Measurements from ENCODE around the gene LRRC26.

Gene LRRC26

GRCh38 chr9:137180491-137180890, 10.6 kb upstream of the LRRC26 start:
- Mint-ChIP-seq H3K27ac (no peak overlapping the region), H3K4me3 (no peak overlapping the region), H3K27me3 (no peaks in the 10 kb centered on the region), H3K36me3 (ENCODE audit: low read depth) (peaks cover 10% of the 10 kb centered on the region), H3K9me3 (no peaks in the 10 kb centered on the region), H3K4me1 (no peaks in the 10 kb centered on the region)
- ATAC-seq (no peak), DNase-seq (no peak)

DNA sequence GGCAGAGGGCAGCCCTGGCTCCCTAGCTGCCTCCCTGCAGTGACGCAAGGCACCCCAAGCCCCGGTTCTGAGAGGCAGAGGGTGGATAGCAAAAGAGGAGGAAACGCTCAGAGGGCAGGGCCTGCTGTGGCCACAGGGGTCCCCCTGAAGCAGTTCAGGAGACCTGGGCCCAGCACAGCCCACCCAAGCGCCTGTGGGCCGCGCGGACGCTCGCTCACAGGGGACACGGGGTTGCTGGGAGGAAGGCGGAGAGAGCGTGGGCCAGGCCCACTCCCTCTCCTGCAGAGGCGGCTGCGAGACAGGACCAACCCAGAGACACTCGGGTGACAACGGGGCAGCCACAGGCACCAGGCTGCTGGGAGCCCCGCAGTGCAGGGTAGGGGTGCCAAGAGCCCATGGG, 9.9 kb upstream of the LRRC26 start:
- H3K36me3 Mint-ChIP-seq (ENCODE audit: low read depth): peaks cover 10% of the 10 kb centered on the region
- ATAC-seq (no peak), DNase-seq (no peak)
- H3K27ac Mint-ChIP-seq: no peak overlapping the region
- H3K4me1 Mint-ChIP-seq: no peaks in the 10 kb centered on the region
- no peaks in the 10 kb centered on the region for H3K9me3 Mint-ChIP-seq
- H3K27me3 Mint-ChIP-seq: no peaks in the 10 kb centered on the region
- H3K4me3 Mint-ChIP-seq: no peak overlapping the region

DNA sequence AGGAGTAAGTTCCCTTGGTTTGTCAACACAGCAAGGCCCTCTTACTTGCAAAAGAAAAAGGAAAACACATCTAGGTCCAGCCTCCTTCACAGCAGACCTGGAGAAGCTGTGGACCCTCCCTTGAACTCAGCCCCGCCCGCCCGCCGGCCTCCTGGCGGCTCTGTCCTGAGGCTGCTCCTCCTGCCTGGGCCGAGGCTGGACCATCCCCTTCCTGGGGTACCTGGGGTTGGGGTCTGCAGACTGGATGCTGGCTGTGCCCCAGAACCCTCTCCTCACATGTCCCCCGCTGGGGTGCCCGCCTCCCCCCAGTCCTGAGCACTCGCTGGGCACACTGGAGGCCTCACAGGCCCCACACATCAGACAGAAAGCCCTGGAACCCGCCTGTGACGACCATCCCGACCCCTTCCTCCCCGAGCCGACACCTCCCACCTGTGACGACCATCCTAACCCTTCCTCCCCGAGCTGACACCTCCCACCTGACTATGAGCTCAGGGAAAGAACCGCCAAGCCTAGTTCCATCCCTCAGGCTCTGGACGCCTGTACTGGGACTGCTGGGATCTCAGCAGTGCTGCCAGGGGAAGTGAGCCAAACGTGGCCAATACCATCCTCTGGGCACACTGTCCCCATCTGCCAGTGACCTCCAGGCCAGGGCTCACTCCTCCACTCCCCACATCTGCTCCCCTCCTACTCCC, 9.2 kb upstream of the LRRC26 start:
- Mint-ChIP-seq H3K4me3 (no peak overlapping the region), H3K4me1 (no peaks in the 10 kb centered on the region), H3K27me3 (no peaks in the 10 kb centered on the region), H3K27ac (no peak overlapping the region), H3K36me3 (ENCODE audit: low read depth) (peaks cover 10% of the 10 kb centered on the region), H3K9me3 (no peaks in the 10 kb centered on the region)
- no peak for DNase-seq
- ATAC-seq: no peak

GRCh38 chr9:137178201-137178938, 8.5 kb upstream of the LRRC26 start:
- ATAC-seq: no peak
- DNase-seq: no peak
- no peaks in the 10 kb centered on the region for H3K4me1 Mint-ChIP-seq
- no peaks in the 10 kb centered on the region for H3K9me3 Mint-ChIP-seq
- H3K27me3 Mint-ChIP-seq: no peaks in the 10 kb centered on the region
- H3K27ac Mint-ChIP-seq: no peak overlapping the region
- no peak overlapping the region for H3K4me3 Mint-ChIP-seq
- H3K36me3 Mint-ChIP-seq (ENCODE audit: low read depth): peaks cover 9% of the 10 kb centered on the region

- no peak for ATAC-seq
- no peak for DNase-seq
- Mint-ChIP-seq H3K9me3 (no peaks in the 10 kb centered on the region), H3K4me3 (no peak overlapping the region), H3K27me3 (no peaks in the 10 kb centered on the region), H3K36me3 (ENCODE audit: low read depth) (peaks cover 2% of the 10 kb centered on the region), H3K27ac (no peak overlapping the region), H3K4me1 (no peaks in the 10 kb centered on the region)
These were observed 6.7 kb upstream of the LRRC26 start for GRCh38 chr9:137176302-137177182.

GRCh38 chr9:137175345-137175961, 5.6 kb upstream of the LRRC26 start:
- Mint-ChIP-seq H3K27ac (no peak overlapping the region), H3K9me3 (no peaks in the 10 kb centered on the region), H3K4me3 (no peak overlapping the region), H3K27me3 (peaks cover 2% of the 10 kb centered on the region), H3K4me1 (no peaks in the 10 kb centered on the region), H3K36me3 (ENCODE audit: low read depth) (peaks cover 2% of the 10 kb centered on the region)
- ATAC-seq: no peak
- DNase-seq: no peak

DNA sequence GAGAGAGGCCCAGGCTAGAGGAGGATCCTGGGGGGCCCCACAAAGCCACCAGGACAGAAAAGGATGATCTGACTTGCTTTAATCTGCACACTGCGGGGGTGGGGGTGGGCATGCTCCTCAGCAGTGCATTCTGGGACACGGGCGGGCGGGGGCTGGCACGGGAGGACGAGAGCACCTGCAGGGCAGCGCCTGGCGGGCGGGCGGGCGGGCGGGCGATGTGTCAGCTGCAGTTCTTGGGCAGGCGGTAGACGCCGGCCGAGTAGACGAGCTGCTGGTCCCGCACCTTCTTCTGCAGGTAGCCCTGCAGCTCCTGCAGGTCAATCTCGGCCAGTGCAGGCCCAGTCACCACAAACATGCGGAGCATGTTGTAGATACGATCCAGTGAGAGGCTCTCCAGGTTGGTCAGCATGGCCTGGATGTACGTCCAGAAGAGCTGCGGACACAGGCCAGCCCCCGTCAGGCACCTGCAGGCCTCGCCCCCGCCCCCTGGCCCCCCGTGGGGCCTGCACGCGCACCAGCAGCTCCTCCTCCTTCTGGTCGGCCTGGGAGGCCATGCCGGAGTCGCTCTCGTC, 5.0 kb upstream of the LRRC26 start:
- Mint-ChIP-seq H3K27me3 (peaks cover 7% of the 10 kb centered on the region), H3K4me1 (no peaks in the 10 kb centered on the region), H3K9me3 (no peaks in the 10 kb centered on the region), H3K4me3 (no peak overlapping the region), H3K27ac (no peak overlapping the region), H3K36me3 (ENCODE audit: low read depth) (peaks cover 2% of the 10 kb centered on the region)
- DNase-seq: no peak
- ATAC-seq: peak; percentile 9

GRCh38 chr9:137173796-137174664, 4.2 kb upstream of the LRRC26 start:
- H3K9me3 Mint-ChIP-seq: no peaks in the 10 kb centered on the region

DNA sequence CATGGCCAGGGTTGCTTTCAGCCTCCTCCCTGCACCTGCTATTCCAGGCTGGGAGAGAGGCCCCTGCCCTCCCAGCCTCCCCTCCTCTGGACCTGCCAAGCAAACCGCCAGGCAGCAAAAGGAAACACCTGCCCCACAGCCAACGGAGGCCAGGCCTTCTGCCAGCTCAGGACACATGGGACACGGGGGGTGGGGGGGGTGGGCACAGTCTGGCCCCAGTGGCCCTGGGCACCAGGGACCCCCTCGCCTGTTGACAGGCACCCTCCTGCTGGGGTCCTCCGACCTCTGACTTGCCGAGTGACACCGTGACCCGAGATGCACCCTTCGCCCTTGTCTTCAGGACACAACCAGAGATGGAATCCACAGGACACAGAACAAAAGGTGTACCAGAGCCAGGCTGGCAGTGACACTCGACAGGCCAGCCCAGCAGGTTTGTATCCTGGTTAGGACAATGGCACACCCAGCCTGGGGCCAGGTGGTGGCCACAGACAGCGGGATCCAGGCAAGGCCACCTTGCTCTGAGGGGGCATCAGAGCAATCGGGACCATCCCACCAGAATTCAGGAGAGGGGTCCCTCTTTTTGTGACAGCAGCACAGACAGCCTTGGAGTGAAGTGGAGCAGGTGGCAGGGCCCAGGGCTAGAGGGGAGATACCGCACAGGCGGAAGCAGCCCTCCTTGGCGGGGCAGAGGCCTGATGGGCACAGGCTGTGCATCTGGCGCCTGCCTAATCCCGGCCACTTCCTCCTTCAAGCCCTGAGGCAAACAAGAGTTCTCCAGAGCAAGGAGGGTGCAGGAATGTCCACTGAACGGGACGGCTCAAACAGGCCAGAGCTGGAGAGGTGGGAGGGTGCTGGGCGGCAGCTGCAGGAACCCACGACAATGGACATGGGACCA, 3.3 kb upstream of the LRRC26 start:
- H3K27ac Mint-ChIP-seq: no peak overlapping the region
- H3K4me3 Mint-ChIP-seq: no peak overlapping the region
- no peak for ATAC-seq
- H3K36me3 Mint-ChIP-seq (ENCODE audit: low read depth): no peaks in the 10 kb centered on the region
- H3K9me3 Mint-ChIP-seq: no peaks in the 10 kb centered on the region
- DNase-seq: no peak
- H3K27me3 Mint-ChIP-seq: peaks cover 11% of the 10 kb centered on the region
- H3K4me1 Mint-ChIP-seq: no peaks in the 10 kb centered on the region

More at GRCh38 chr9:137173796-137174664, 4.2 kb upstream of the LRRC26 start:
- no peak overlapping the region for H3K27ac Mint-ChIP-seq
- H3K4me1 Mint-ChIP-seq: no peaks in the 10 kb centered on the region
- ATAC-seq (no peak), DNase-seq (no peak)
- H3K36me3 Mint-ChIP-seq (ENCODE audit: low read depth): no peaks in the 10 kb centered on the region
- peaks cover 7% of the 10 kb centered on the region for H3K27me3 Mint-ChIP-seq
- H3K4me3 Mint-ChIP-seq: no peak overlapping the region

DNA sequence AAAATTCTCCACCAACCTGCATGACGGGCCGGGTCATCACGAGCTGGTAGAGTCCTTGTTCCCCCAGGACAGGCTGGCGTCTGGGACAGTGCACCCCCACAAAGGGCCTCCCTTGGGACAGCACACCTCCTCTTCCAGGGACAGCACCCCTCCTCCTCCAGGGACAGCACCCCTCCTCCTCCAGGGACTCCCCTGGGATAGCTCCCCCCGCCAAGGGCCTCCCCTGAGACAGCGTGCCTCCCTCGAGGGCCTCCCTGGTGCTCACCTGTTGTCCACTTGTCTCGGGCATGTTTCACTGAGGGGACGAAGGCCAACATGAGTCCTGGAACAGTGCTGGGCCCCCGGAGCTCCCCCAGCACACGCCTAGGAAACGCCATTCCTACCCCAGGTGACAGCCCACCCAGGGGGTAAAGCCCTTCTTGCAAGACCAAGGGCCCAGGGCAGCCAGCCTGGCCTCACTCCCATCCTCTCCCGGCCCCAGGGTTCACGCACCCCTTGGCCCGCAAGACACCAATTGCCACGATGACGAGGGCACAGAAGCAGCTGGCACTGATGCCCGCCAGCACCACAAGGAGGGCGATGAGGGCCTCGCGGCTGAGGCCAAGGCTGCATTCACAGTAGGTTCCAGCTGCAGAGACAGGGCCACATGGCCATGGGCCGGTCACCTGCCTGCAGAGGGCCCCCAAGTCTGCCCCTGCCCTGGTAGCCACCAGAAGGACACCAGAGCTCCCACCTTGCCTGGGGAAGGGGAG, 1.5 kb upstream of the LRRC26 start:
- DNase-seq (no peak), ATAC-seq (no peak)
- Mint-ChIP-seq H3K4me1 (no peaks in the 10 kb centered on the region), H3K4me3 (no peak overlapping the region), H3K9me3 (no peaks in the 10 kb centered on the region), H3K36me3 (ENCODE audit: low read depth) (no peaks in the 10 kb centered on the region), H3K27ac (no peak overlapping the region), H3K27me3 (peaks cover 20% of the 10 kb centered on the region)

DNA sequence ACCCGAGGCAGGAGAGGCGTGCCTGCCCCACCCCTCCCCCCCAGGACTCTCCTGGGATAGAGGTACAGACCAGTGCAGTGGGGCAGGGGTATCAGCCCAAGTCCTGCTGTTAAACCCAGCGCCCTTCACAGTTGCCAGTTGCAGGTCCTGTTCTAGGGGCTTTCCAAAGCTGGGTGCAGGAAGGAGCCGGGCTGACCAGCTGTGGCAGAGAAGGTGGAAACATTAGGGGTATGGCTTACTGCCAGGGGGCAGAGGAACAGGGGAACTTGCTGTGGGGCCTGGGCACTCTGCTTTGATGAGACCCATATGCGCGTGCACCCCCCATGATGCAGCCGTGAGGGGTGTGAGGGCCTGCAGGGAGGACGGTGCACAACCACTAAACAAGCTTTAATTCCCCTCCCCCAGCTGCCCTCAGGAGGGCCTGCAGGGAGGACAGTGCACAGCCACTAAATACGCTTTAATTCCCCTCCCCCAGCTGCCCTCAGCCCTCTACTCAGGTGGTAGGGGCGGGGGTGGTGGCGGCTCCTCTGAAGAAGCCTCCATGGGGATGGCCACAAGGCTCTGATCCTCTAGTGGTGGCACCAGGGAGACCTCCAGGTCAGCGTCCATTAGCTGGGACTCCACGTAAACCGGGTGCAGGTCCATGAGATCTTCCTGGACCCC, 766 bp upstream of the LRRC26 start:
- Mint-ChIP-seq H3K27ac (no peak overlapping the region), H3K4me3 (no peak overlapping the region), H3K27me3 (peaks cover 22% of the 10 kb centered on the region), H3K36me3 (ENCODE audit: low read depth) (no peaks in the 10 kb centered on the region), H3K9me3 (no peaks in the 10 kb centered on the region), H3K4me1 (no peaks in the 10 kb centered on the region)
- DNase-seq (no peak), ATAC-seq (no peak)
